CD14-positive monocyte (primary cell): Measurements from ENCODE around the gene CYP46A1. TPM values are rescaled to one million over a fixed set of nuclear protein-coding genes. Genes with fewer than 3 reads are reported as not detected.

Source experiments
- DNase-seq, 3 donors: peaks; one replicate each; pipeline ENCODE4 v3.0.0-alpha.2; 2011 to 2022
- H2AFZ ChIP-seq: 2 replicates; pipeline ENCODE4 v1.6.0; 2012; ENCODE audit warnings: mild to moderate bottlenecking, low read depth, low read length, inconsistent platforms; ENCODE audit not compliant: insufficient read depth, poor library complexity, severe bottlenecking
- H3K27ac ChIP-seq, 2 donors: 1 replicate in 1 of 2; 2 replicates in 1 of 2; pipeline ENCODE4 v1.5.1; 2012 to 2013; ENCODE audit warnings: low read length in 2 of 2, control low read depth in 1 of 2, inconsistent platforms in 1 of 2, low read depth in 1 of 2, mild to moderate bottlenecking in 1 of 2
- H3K27me3 ChIP-seq, 2 donors: one replicate each; pipeline versions ENCODE4 v1.6.0 to v1.6.1; 2011 to 2013; ENCODE audit warnings: low read length in 2 of 2; ENCODE audit not compliant: control insufficient read depth in 2 of 2, insufficient read depth in 2 of 2
- H3K36me3 ChIP-seq, 2 donors: replicated peaks in 1 of 2; 1 replicate in 1 of 2; 2 replicates in 1 of 2; pipeline versions ENCODE4 v1.5.1 to v1.6.1; 2012 to 2013; ENCODE audit warnings: low read length in 2 of 2, control low read depth in 1 of 2, inconsistent platforms in 1 of 2, mild to moderate bottlenecking in 1 of 2; ENCODE audit not compliant: insufficient read depth in 2 of 2, control insufficient read depth in 1 of 2
- H3K4me1 ChIP-seq, 2 donors: 1 replicate in 1 of 2; 2 replicates in 1 of 2; pipeline versions ENCODE4 v1.5.1 to v1.6.1; 2012 to 2013; ENCODE audit warnings: low read length in 2 of 2, control low read depth in 1 of 2, inconsistent platforms in 1 of 2, mild to moderate bottlenecking in 1 of 2, moderate library complexity in 1 of 2; ENCODE audit not compliant: insufficient read depth in 2 of 2, control insufficient read depth in 1 of 2
- H3K4me2 ChIP-seq: replicated peaks from 2 replicates; pipeline ENCODE3; 2012; ENCODE audit warnings: low read length, moderate library complexity, mild to moderate bottlenecking; ENCODE audit not compliant: poor library complexity, severe bottlenecking; ENCODE audit errors: extremely low read depth
- H3K4me3 ChIP-seq, 3 experiments: fragments of 200-600 bp in 1 of 3; sonication (generic) in 1 of 3; replicated peaks in 1 of 3; 1 replicate in 2 of 3; 2 replicates in 1 of 3; pipeline ENCODE4 v1.5.1; 2011 to 2013; ENCODE audit warnings: low read length in 3 of 3, mild to moderate bottlenecking in 3 of 3, control low read depth in 2 of 3, low read depth in 2 of 3, inconsistent platforms in 1 of 3, moderate library complexity in 1 of 3
- H3K79me2 ChIP-seq: 2 replicates; pipeline ENCODE4 v1.6.0; 2012; ENCODE audit warnings: mild to moderate bottlenecking, control low read depth, inconsistent platforms, low read length, moderate library complexity; ENCODE audit not compliant: insufficient read depth
- H3K9ac ChIP-seq: 2 replicates; pipeline ENCODE4 v1.6.0; 2017; ENCODE audit warnings: low read length, mild to moderate bottlenecking; ENCODE audit not compliant: insufficient read depth, poor library complexity, severe bottlenecking
- H3K9me3 ChIP-seq, 2 donors: replicated peaks in 1 of 2; 1 replicate in 1 of 2; 2 replicates in 1 of 2; pipeline versions ENCODE4 v1.5.1 to v1.6.1; 2012 to 2013; ENCODE audit warnings: low read length in 2 of 2, control low read depth in 1 of 2; ENCODE audit not compliant: control insufficient read depth in 1 of 2, insufficient read depth in 1 of 2
- H4K20me1 ChIP-seq: 2 replicates; pipeline ENCODE4 v1.6.0; 2012; ENCODE audit warnings: mild to moderate bottlenecking, low read length, control low read depth, moderate library complexity; ENCODE audit not compliant: insufficient read depth
- H3K27ac Mint-ChIP-seq, 7 donors: one replicate each; pipeline ENCODE4 v1.8.0; 2020; ENCODE audit warnings: mild to moderate bottlenecking in 7 of 7, mixed read lengths in 7 of 7, moderate library complexity in 6 of 7, inconsistent platforms in 2 of 7
- H3K27me3 Mint-ChIP-seq, 3 donors: one replicate each; pipeline ENCODE4 v1.8.0; 2021 to 2022; ENCODE audit warnings: low read depth in 3 of 3, mild to moderate bottlenecking in 3 of 3, mixed read lengths in 3 of 3, moderate library complexity in 3 of 3, inconsistent platforms in 1 of 3
- H3K36me3 Mint-ChIP-seq, 2 donors: one replicate each; pipeline ENCODE4 v1.8.0; 2020; ENCODE audit warnings: mixed read lengths in 2 of 2, inconsistent platforms in 1 of 2, mild to moderate bottlenecking in 1 of 2
- H3K4me1 Mint-ChIP-seq: one replicate; pipeline ENCODE4 v1.8.0; 2020; ENCODE audit warnings: mild to moderate bottlenecking, mixed read lengths
- H3K4me3 Mint-ChIP-seq, 2 donors: one replicate each; pipeline ENCODE4 v1.8.0; 2020; ENCODE audit warnings: mild to moderate bottlenecking in 2 of 2, mixed read lengths in 2 of 2, moderate library complexity in 1 of 2
- H3K9me3 Mint-ChIP-seq, 7 donors: one replicate each; pipeline ENCODE4 v1.8.0; 2020 to 2022; ENCODE audit warnings: mixed read lengths in 7 of 7, mild to moderate bottlenecking in 6 of 7, moderate library complexity in 6 of 7, inconsistent platforms in 2 of 7
- WGBS: methylation state at CpG from one replicate; pipeline ENCODE4 v1.1.5; 2013; ENCODE audit warnings: missing lambda C conversion rate; ENCODE audit not compliant: insufficient coverage; 5-methylcytosine and 5-hydroxymethylcytosine counted together
- intact Hi-C, 2 donors: fragments of 100-400 bp; cut with micrococcal nuclease; formaldehyde crosslinking; loops; one replicate each; pipeline versions ENCODE4 v1.15.0 to v1.15.1; 2023
- polyA plus RNA-seq, 3 donors: library from polyadenylated mRNA; depleted of rRNA in 1 of 3; unstranded in 2 of 3; stranded (reverse) in 1 of 3; fragments of 300-500 nt in 2 of 3; fragments of >200 nt in 1 of 3; fragmentation: Illumina TruSeq in 2 of 3; gene quantifications; 1 replicate in 2 of 3; 2 replicates in 1 of 3; pipeline ENCODE4 v1.2.3, GENCODE V29; 2012 to 2021
- TF ChIP-seq, protein P1 (sequence below): fragments of 200-600 bp; IDR thresholded peaks from one replicate; pipeline ENCODE4 v1.8.0; 2022; ENCODE audit warnings: antibody characterized with exemption, mild to moderate bottlenecking

The CYP46A1 gene
- polyA plus RNA-seq, 3 donors, result not detected

DNA sequence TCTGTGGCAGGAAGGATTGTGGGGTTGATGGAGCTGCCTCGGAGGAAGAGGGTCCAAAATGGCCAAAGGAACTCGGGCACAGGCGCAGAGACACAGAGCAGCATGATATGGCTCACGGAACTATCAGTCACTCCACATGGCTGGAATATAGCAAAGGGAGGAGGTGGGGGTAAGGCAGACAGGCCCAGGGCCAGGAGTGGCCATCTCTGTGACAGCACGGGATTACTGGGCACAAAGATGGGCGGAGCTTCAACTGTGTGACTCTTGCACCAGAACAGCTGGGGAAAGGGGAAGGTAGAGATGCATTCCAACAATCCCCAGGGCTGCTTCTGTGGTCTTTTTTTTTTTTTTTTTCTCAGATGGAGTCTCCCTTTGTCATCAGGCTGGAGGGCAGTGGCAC is 84.3 kb downstream of the CYP46A1 start:
- no peaks in the 10 kb centered on the region for H3K4me1 Mint-ChIP-seq
- Histone ChIP-seq H3K79me2 (no peaks in the 10 kb centered on the region), H2AFZ (no peak overlapping the region), H3K4me2 (no peak overlapping the region), H3K9me3 (no peaks in the 10 kb centered on the region), H3K27ac (no peak overlapping the region), H3K4me3 (no peak overlapping the region), H3K4me1 (no peaks in the 10 kb centered on the region), H3K9ac (no peak overlapping the region), H3K27me3 (no peaks in the 10 kb centered on the region), H3K36me3 (no peaks in the 10 kb centered on the region), H4K20me1 (no peaks in the 10 kb centered on the region)
- H3K9me3 Mint-ChIP-seq, result peaks cover 0 to 5% (median 0%) of the 10 kb centered on the region in 7 donors
- H3K36me3 Mint-ChIP-seq, result no peaks in the 10 kb centered on the region
- intact Hi-C loops, result no loop called here
- H3K4me3 Mint-ChIP-seq, result peak overlapping the region in 1 of 2 donors; percentile 0
- 94% methylated on average over 6 of the region's 6 CpGs for WGBS
- H3K27me3 Mint-ChIP-seq, result peaks cover 10 to 14% (median 14%) of the 10 kb centered on the region in 3 donors
- TF ChIP-seq, protein P1, sequence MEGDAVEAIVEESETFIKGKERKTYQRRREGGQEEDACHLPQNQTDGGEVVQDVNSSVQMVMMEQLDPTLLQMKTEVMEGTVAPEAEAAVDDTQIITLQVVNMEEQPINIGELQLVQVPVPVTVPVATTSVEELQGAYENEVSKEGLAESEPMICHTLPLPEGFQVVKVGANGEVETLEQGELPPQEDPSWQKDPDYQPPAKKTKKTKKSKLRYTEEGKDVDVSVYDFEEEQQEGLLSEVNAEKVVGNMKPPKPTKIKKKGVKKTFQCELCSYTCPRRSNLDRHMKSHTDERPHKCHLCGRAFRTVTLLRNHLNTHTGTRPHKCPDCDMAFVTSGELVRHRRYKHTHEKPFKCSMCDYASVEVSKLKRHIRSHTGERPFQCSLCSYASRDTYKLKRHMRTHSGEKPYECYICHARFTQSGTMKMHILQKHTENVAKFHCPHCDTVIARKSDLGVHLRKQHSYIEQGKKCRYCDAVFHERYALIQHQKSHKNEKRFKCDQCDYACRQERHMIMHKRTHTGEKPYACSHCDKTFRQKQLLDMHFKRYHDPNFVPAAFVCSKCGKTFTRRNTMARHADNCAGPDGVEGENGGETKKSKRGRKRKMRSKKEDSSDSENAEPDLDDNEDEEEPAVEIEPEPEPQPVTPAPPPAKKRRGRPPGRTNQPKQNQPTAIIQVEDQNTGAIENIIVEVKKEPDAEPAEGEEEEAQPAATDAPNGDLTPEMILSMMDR, result no peak
- H3K27ac Mint-ChIP-seq, result no peak overlapping the region
- DNase-seq, result no peak

DNA sequence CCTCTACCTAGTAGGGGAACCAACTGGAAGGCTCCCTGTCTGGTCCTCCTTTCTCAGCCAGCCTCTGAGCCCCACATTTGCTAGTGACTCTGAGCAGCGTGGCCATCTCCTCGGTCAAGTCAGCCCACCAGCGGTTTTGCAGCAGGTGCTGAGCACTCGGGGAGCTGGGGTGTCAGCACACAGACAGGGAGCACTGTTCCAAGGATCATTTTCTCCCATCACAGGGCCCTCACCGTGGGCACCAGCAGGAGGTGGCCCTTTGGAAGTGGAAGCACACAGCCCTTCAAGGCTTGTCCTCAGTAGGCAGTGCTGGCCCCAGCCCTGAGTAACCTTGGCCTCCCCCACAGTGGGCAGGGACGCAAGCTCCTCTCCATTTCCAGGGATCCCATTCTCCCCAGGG is 85.0 kb downstream of the CYP46A1 start:
- Histone ChIP-seq H3K27me3 (no peaks in the 10 kb centered on the region), H3K4me1 (no peaks in the 10 kb centered on the region), H3K9me3 (no peaks in the 10 kb centered on the region), H3K27ac (no peak overlapping the region), H3K36me3 (no peaks in the 10 kb centered on the region), H3K9ac (no peak overlapping the region), H3K4me3 (no peak overlapping the region), H2AFZ (no peak overlapping the region), H3K79me2 (no peaks in the 10 kb centered on the region), H4K20me1 (no peaks in the 10 kb centered on the region), H3K4me2 (no peak overlapping the region)
- TF ChIP-seq, protein P1, result no peak
- no peak overlapping the region for H3K4me3 Mint-ChIP-seq
- intact Hi-C loops, result no loop called here
- 90% methylated on average over 6 of the region's 6 CpGs for WGBS
- no peak for DNase-seq
- H3K27me3 Mint-ChIP-seq, result peaks cover 10 to 15% (median 14%) of the 10 kb centered on the region in 3 donors
- no peaks in the 10 kb centered on the region for H3K4me1 Mint-ChIP-seq
- no peak overlapping the region for H3K27ac Mint-ChIP-seq
- H3K9me3 Mint-ChIP-seq, result peaks cover 0 to 5% (median 0%) of the 10 kb centered on the region in 7 donors
- H3K36me3 Mint-ChIP-seq, result no peaks in the 10 kb centered on the region
